HG02884 (cell line): ENCODE results near the gene SHB.
"Not testable (repeated sequence)": the region's sequence is repeated elsewhere in the genome, so short reads cannot be mapped to it uniquely, and the experiment has no call there.

Experiments
- ATAC-seq: cut with Tn5 transposase; IDR thresholded peaks from one replicate; pipeline ENCODE4 v1.9.1; 2021; ENCODE audit warnings: mild to moderate bottlenecking, moderate library complexity; ENCODE audit not compliant: unreplicated experiment

SHB gene

DNA sequence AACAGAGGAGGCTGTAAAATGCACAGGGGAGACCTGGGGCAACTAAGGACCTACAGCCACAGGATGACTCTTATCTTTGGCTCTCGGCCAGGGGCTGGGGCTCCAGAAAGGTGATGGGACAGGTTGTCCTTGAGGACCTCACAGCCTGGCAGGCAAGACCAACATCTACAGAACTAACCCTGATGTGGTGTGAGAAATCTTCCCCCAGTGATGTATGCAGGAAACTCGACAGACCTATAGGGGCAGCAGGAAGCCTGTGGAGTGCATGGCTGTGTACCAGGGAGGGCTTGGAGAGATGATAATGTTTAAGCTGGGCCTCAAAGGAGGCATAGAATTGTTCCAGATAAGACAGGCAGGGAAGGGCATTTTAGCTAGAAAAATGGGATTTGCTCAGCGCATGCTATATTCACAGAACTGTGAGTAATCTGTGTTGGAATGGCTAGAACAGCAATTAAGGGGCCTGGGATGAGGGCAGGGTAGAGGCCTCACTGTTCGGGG, 96.6 kb downstream of the SHB start:
- no peak for ATAC-seq

DNA sequence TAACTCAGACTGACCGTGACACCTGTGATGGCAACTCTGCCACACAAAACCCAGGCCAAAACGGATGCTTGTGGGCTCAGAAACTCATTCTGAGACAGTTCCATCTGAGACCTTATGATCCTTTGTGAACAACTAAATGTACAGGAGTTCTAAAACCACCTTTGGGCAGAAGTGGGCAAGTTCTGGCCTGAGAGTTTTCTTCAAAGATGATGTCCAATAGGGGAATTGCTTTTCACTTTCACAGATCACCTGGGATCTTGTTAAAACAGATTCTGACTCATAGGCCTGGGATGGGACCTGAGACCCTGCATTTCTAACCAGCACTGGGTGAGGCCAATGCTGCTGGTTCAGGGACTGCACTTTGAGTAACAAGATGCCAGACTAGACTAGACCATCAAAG, 97.3 kb downstream of the SHB start:
- ATAC-seq, result no peak

DNA sequence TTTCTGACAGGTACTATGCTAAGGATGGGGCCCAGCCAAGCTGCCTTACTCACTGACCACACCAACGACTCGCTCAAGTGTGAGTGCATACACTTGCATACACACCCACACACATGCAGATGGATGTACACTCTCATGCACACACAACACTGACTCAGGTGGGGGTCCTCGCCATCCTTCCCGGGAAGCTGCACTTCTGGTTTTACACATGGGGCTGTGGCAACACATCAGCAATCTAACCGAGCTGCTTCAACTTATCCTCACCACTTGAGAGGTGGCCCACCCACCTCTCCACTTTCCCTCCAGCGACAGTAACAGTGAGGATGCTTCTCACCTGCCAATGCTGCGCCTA, 97.9 kb downstream of the SHB start:
- no peak for ATAC-seq

DNA sequence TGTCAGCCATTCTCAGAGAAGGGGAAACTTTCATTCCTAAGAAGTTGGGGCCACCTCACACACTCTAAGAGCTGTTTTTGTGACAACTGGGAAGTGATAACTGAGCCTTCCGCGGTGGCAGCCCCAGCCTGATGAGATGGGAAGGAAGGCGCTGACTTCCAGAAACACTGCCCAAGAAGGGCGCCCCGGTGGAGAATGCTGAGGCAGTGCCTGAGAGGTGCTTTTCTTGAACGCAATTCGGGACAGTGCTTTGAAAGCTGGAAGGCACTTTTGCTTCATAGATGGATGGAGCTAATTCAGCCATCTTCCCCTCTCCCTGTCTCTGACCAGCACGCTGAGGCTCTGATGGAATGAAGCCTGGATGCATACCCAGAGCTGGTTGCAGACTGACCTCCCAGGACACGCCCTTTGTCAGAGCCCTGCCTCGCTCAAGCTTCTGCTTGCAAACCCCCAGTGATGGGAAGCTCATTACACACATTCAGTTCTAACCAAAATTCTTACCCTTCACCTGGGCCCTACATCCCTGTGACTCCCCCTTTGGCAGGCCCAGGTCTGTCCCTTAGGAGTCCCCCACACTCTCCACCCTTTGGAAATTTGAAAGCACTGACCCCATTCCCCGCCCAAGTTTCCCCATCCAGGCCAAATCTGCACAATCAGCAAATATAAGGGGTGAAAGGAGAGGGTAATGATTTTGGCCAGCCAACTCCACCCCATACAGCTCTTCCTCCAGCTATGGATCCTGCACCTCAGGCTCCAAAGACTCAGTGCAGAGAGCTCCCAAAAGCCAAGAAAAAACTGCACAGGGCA, 98.5 kb downstream of the SHB start:
- no peak for ATAC-seq

GRCh38 chr9:37969558-37970300, 99.3 kb downstream of the SHB start:
- ATAC-seq, result no peak

GRCh38 chr9:37969130-37969529, 99.9 kb downstream of the SHB start:
- no peak for ATAC-seq

DNA sequence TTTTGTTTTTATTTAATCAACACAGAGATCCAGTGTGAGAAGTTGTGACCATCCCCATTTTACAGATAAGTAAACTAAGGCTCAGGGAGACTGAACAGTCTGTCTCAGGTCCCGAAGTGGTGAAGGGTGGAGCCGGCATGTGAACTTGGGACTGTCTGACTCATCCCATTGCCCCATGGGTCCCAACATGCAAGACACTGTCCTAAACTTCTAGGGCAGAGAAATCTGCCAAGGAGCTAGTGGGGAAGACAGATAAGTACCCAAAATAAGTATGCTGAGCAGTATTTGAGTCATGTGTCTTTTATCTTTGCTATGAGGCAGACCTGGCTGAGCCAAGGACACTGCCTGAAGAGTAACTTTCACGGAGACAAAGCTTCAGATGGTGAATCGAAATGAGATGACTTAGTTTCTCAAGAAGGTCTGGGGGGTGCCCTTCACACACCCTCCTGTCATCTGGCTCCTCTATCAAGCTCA, 100.8 kb downstream of the SHB start:
- no peak for ATAC-seq

GRCh38 chr9:37967761-37968080, 101.3 kb downstream of the SHB start:
- no peak for ATAC-seq

- no peak for ATAC-seq
These were observed 101.8 kb downstream of the SHB start for GRCh38 chr9:37967014-37967760.

DNA sequence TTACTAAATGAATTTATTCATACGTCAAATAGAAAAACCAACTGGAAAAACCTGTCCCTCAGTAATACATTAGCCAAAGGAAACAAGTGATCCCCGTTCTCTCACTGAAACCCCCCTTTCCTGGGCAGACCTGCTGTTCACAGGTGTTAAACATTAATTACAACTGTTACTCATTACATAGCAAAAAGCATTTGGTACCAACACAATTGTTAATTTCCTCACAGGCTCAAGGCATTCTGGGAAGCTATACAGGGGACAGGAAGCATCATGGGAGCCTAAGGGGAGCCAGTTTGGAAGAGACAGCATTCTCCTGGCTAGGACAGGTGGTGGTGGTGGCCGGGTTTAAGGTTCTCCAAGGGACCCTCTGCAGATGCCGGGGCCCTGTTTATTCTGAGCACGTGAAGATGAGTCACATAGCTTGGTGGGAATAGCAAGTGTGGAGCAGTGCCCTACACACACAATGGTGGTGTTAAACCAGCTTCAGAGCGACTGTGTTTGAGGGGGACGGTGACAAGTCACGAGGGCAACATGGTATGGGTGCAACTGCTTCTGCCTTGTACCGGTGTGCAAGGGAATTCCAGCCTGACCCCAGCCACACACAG, 102.5 kb downstream of the SHB start:
- ATAC-seq, result no peak

DNA sequence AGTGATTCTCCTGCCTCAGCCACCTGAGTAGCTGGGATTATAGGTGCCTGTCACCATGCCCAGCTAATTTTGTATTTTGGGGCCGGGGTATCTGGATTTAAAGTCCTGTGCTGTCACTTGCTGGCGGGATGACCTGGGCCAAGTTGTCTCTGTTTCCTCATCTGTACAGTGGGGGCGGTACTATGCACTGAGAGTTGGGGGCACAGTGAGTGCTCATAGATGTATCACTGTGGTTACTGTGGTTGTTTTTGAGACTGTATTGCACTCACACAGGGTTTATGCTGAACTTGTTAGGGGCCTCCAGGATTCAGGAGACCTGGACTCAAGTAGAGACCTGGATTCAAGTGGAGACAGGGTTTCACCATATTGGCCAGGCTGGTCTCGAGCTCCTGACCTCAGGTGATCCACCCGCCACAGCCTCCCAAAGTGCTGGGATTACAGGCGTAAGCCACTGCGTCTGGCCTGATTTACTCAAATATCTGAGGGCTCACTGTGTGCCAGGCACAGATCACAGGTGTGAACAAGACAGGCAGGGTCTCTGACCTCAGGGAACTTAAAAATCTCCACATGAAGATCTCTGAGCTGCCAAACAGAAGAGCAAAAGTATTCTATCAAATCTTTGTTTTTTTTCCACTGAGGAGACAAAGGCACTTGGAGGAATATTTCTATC, 103.2 kb downstream of the SHB start:
- ATAC-seq, result not testable (repeated sequence)

DNA sequence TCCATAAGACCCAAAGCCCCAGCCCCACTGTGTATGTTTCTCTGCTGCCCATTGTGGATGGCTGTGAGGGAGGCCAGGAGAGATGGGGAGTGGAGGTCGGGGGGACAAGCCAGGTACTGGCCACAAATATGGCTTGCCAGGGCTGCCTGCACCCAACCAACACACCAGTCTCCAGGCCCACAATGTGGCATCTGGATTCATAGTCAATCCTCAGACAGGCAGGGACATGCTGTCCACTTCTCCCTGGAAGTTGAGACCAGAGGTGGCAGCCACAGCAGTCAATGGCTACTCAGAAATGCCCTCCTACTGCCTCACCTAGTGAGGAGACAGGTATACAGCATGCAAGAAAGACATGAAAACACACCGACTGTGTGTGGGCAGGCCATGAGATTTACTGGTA, 103.9 kb downstream of the SHB start:
- no peak for ATAC-seq

DNA sequence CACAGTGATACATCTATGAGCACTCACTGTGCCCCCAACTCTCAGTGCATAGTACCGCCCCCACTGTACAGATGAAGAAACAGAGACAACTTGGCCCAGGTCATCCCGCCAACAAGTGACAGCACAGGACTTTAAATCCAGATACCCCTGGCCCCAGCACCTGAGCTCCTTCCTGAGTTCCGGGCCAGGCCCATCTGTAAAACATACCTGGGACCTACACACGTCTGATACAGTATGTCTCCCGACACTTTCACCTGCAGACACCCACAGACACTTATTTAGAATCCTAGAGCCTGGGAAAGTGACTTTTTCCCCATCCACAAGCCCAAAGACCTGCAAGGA, 104.3 kb downstream of the SHB start:
- ATAC-seq, result no peak

DNA sequence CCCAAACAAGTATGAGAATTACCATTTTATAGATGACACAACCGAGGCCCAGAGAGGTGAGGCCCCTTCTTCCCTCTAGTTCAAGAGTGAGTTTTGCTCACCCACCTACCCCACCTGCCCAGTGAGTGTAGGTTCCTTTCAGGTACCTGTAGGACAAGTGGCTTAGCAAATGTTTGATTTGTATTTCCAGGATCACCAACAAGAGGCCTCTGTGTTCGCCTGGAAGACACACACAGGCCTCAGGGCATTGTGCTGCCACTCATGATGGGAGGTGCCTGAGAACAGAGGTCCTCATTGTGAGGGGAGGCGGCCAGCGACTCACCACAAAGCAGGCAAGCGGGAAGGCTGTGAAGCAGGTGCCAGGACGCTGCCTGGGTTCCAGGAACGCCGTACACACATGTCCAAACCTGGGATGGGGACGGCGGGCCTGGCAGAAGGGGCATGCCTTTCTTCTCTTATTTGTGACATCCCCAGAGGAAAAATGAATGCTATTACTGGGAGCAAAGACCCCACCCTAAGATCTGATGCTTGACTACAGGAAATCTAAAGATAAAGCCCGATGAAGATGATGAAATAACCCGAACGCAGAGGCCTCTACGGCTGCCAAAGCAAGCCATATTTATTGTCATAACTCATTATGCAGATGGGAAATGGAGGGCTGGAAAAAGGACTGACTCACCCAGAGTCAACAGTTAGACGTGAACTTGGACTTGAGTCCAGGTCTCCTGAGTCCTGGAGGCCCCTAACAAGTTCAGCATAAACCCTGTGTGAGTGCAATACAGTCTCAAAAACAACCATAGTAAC, 104.9 kb downstream of the SHB start:
- ATAC-seq, result no peak

DNA sequence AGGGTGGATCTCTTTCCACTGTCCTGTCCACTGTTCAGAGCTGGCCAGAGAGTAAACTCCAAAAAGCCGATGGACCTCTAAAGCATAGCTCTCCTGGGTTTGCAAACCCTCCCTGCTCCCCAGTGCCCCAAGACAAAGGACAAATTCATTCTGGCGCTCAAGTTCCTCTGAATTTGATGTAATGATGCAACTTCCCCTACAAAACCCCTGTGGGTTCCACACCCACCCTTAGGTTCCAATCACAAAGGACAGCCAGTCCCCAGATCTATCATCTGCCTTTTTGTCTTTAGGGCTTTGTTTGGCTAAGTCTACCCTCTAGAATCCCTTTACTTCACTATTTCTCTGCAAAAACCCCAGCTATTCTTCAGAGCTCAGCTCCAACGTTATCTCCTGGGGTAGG, 107.7 kb downstream of the SHB start:
- no peak for ATAC-seq

- no peak for ATAC-seq
These were observed 108.4 kb downstream of the SHB start for GRCh38 chr9:37960631-37961030.

- no peak for ATAC-seq
These were observed 109.1 kb downstream of the SHB start for GRCh38 chr9:37959976-37960375.

GRCh38 chr9:37958154-37958553, 110.9 kb downstream of the SHB start:
- ATAC-seq, result no peak

- no peak for ATAC-seq
These were observed 111.4 kb downstream of the SHB start for GRCh38 chr9:37957664-37957953.
